HL-60 (cell line): ENCODE results near the gene MRPS35.

ENCODE experiments used
- DNase-seq, 2 experiments: peaks; one replicate each; pipeline ENCODE4 v3.0.0-alpha.2; 2010 to 2020; ENCODE audit warnings: low read depth in 1 of 2, low spot score in 1 of 2
- H3K27ac ChIP-seq: fragments of 250-450 bp; sonication (Bioruptor Pico); replicated peaks from 2 replicates; pipeline ENCODE4 v1.5.1; 2020; ENCODE audit warnings: mild to moderate bottlenecking, moderate library complexity
- H3K27me3 ChIP-seq: fragments of 250-450 bp; sonication (Bioruptor Pico); 2 replicates; pipeline ENCODE4 v1.5.1; 2021; ENCODE audit warnings: mild to moderate bottlenecking, moderate library complexity; ENCODE audit not compliant: insufficient read depth, poor library complexity, severe bottlenecking
- H3K4me3 ChIP-seq: replicated peaks from 2 replicates; pipeline ENCODE4 v1.5.1; 2011; ENCODE audit warnings: mild to moderate bottlenecking, control low read depth, low read length; ENCODE audit not compliant: insufficient read depth
- CTCF ChIP-seq: IDR thresholded peaks from one replicate; pipeline ENCODE4 v1.5.1; 2011; ENCODE audit warnings: low read length, control low read depth, inconsistent platforms; ENCODE audit not compliant: insufficient read depth
- GABPA ChIP-seq: IDR thresholded peaks from 2 replicates; pipeline ENCODE4 v1.6.1; 2012; ENCODE audit warnings: low read depth
- POLR2AphosphoS5 ChIP-seq: IDR thresholded peaks from 2 replicates; pipeline ENCODE4 v1.6.1; 2012; ENCODE audit warnings: low read depth
- REST ChIP-seq: IDR thresholded peaks from 2 replicates; pipeline ENCODE4 v1.6.1; 2012; ENCODE audit warnings: low read depth; ENCODE audit not compliant: insufficient replicate concordance
- SPI1 ChIP-seq: IDR thresholded peaks from 2 replicates; pipeline ENCODE4 v1.6.1; 2012; ENCODE audit warnings: low read depth, mild to moderate bottlenecking, borderline replicate concordance

Gene MRPS35

GRCh38 chr12:27747111-27747820, 36.6 kb downstream of the MRPS35 start:
- Histone ChIP-seq H3K4me3 (no peak overlapping the region), H3K27ac (no peak overlapping the region), H3K27me3 (no peaks in the 10 kb centered on the region)
- TF ChIP-seq CTCF (no peak), SPI1 (no peak), GABPA (no peak), POLR2AphosphoS5 (no peak), REST (no peak)
- DNase-seq: no peak

- DNase-seq: no peak
- no peak overlapping the region for H3K4me3 ChIP-seq
- no peak overlapping the region for H3K27ac ChIP-seq
- no peak for TF ChIP-seq SPI1
- no peak for TF ChIP-seq REST
- no peak for TF ChIP-seq CTCF
- TF ChIP-seq GABPA: no peak
- TF ChIP-seq POLR2AphosphoS5: no peak
- no peaks in the 10 kb centered on the region for H3K27me3 ChIP-seq
These were observed 40.9 kb downstream of the MRPS35 start for GRCh38 chr12:27751386-27752047.

- no peak for TF ChIP-seq CTCF
- no peak for TF ChIP-seq POLR2AphosphoS5
- TF ChIP-seq GABPA: no peak
- no peak for TF ChIP-seq REST
- no peak for TF ChIP-seq SPI1
- Histone ChIP-seq H3K27me3 (no peaks in the 10 kb centered on the region), H3K27ac (no peak overlapping the region), H3K4me3 (no peak overlapping the region)
- no peak for DNase-seq
These were observed 44.2 kb downstream of the MRPS35 start for GRCh38 chr12:27754795-27755194.
